ENCODE results near the gene ZNF90. TPM values are rescaled to one million over a fixed set of nuclear protein-coding genes. Genes with fewer than 3 reads are reported as not detected.
"Not testable (repeated sequence)": the region's sequence is repeated elsewhere in the genome, so short reads cannot be mapped to it uniquely, and the experiment has no call there.

The ZNF90 gene
- total RNA-seq, 1 donor from 2014 or later, result 51.2 TPM

DNA sequence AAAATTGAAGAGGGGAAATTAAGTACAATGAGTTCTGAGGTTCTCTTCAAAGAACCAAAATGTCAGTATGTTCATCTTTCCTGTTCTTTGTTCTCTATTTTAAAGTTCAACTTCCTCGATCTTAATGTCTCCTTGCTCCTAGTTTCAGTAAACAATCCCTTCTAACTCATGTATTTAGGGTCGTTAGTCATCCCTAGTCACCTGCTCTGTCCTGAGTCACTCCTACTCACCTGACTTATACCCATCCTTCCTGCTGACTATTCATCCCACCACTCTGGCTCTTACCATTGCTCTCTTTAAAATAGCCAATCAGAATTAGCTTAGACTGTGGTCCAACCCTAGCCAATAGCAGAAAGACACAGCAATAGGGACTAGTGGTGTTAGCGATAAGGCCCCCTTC lies 24.3 kb downstream of the ZNF90 start:
- Histone ChIP-seq H2AFZ (replicated peaks) (no peak overlapping the region), H3K9me3 (ENCODE audit: low read depth) (no peaks in the 10 kb centered on the region), H3K79me2 (ENCODE audit: low read depth) (peaks cover 93% of the 10 kb centered on the region), H3K4me3 (no peak overlapping the region), H3K4me1 (no peaks in the 10 kb centered on the region), H3F3A (ENCODE audit: low read depth) (peaks cover 12% of the 10 kb centered on the region), H3K36me3 (peaks cover 43% of the 10 kb centered on the region), H3K4me2 (no peak overlapping the region), H3K9ac (no peak overlapping the region), H4K20me1 (ENCODE audit: low read depth) (no peaks in the 10 kb centered on the region), H3K27me3 (no peaks in the 10 kb centered on the region), H3K27ac (no peak overlapping the region)
- no peaks in the 10 kb centered on the region for H3K4me1 Mint-ChIP-seq
- H3K4me3 Mint-ChIP-seq, result no peak overlapping the region
- H3K36me3 Mint-ChIP-seq, result peaks cover 81% of the 10 kb centered on the region
- peaks cover 2% of the 10 kb centered on the region for H3K27me3 Mint-ChIP-seq (ENCODE audit: insufficient read depth, low read depth)
- no peak overlapping the region for H3K27ac Mint-ChIP-seq
- TF ChIP-seq, protein P1, sequence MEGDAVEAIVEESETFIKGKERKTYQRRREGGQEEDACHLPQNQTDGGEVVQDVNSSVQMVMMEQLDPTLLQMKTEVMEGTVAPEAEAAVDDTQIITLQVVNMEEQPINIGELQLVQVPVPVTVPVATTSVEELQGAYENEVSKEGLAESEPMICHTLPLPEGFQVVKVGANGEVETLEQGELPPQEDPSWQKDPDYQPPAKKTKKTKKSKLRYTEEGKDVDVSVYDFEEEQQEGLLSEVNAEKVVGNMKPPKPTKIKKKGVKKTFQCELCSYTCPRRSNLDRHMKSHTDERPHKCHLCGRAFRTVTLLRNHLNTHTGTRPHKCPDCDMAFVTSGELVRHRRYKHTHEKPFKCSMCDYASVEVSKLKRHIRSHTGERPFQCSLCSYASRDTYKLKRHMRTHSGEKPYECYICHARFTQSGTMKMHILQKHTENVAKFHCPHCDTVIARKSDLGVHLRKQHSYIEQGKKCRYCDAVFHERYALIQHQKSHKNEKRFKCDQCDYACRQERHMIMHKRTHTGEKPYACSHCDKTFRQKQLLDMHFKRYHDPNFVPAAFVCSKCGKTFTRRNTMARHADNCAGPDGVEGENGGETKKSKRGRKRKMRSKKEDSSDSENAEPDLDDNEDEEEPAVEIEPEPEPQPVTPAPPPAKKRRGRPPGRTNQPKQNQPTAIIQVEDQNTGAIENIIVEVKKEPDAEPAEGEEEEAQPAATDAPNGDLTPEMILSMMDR (IDR thresholded peaks at IDR 0.05), result no peak
- no peak for TF ChIP-seq EZH2phosphoT487 (IDR thresholded peaks at IDR 0.05)
- TF ChIP-seq EZH2 (IDR thresholded peaks at IDR 0.05), result no peak
- no peak for DNase-seq (ENCODE audit: low spot score)
- peaks cover 74% of the 10 kb centered on the region for H3K9me3 Mint-ChIP-seq

DNA sequence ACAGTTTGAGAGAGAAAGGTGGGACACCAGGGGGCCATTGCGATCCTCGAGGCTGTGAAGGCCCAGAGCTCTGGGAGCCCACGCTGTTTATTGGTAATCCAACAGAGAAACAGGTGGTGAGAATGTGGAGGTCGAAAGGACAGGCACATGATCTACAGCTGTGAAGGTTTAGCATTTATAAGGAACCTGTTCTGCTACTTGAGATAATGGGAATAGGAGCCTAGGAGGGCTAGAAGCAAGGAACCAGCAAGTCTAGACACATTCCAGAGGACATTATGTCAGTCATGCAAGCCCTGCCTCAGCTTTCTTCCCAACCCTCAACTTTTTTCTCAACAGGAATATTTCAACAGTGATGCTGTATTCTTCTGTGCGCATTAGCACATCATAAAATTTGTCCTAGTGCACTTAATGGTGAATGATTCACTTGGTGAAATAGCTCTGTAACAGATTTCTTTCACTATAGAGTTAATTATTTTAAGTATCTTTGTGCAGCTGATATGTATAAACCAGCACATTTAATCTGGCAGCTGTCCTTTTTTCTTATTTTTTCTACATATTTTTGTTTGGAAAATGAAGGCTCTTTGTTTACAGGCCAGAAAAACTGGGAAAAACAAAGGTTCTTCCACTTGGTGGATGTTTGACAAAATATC lies 25.4 kb downstream of the ZNF90 start:
- DNase-seq (ENCODE audit: low spot score), result no peak
- TF ChIP-seq EZH2 (IDR thresholded peaks at IDR 0.05) (no peak), EZH2phosphoT487 (IDR thresholded peaks at IDR 0.05) (no peak)
- TF ChIP-seq, protein P1 (IDR thresholded peaks at IDR 0.05), result no peak
- H3K4me3 Mint-ChIP-seq, result no peak overlapping the region

DNA sequence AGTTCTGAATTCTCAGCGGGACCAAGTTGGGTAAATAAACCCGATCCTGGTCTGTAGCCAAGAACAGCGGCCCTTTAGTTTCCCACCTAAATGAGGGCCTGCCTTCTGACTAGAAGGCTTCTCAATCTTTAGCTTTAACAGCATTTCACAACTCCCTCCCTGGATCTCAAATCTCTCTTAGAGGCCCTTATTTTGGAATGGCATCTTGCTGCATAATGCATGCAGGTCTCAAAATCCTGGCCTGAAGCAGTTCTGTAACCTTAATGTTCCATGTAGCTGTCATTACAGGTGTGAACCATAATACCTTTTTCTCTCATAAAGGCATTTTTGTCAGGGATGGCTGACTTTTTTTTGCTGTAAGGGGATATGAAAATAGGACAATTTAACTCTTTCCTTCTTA lies 29.5 kb downstream of the ZNF90 start:
- Histone ChIP-seq H3K4me1 (no peaks in the 10 kb centered on the region), H3K27me3 (no peaks in the 10 kb centered on the region), H3K36me3 (peaks cover 66% of the 10 kb centered on the region), H3K4me2 (no peak overlapping the region), H3K9ac (no peak overlapping the region), H3F3A (ENCODE audit: low read depth) (peaks cover 3% of the 10 kb centered on the region), H3K79me2 (ENCODE audit: low read depth) (peaks cover 82% of the 10 kb centered on the region), H3K4me3 (no peak overlapping the region), H4K20me1 (ENCODE audit: low read depth) (no peaks in the 10 kb centered on the region), H3K9me3 (ENCODE audit: low read depth) (peaks cover 19% of the 10 kb centered on the region), H3K27ac (no peak overlapping the region), H2AFZ (replicated peaks) (no peak overlapping the region)
- peaks cover 61% of the 10 kb centered on the region for H3K9me3 Mint-ChIP-seq
- H3K27me3 Mint-ChIP-seq (ENCODE audit: insufficient read depth, low read depth), result no peaks in the 10 kb centered on the region
- TF ChIP-seq EZH2phosphoT487 (IDR thresholded peaks at IDR 0.05) (no peak), EZH2 (IDR thresholded peaks at IDR 0.05) (no peak)
- TF ChIP-seq, protein P1 (IDR thresholded peaks at IDR 0.05), result no peak
- H3K4me1 Mint-ChIP-seq, result no peaks in the 10 kb centered on the region
- H3K27ac Mint-ChIP-seq, result no peak overlapping the region
- no peak overlapping the region for H3K4me3 Mint-ChIP-seq
- H3K36me3 Mint-ChIP-seq, result peaks cover 58% of the 10 kb centered on the region
- DNase-seq (ENCODE audit: low spot score), result no peak

More for the DNA sequence above, 25.4 kb downstream of the ZNF90 start:
- no peak overlapping the region for H2AFZ ChIP-seq (replicated peaks)
- no peaks in the 10 kb centered on the region for H3K27me3 ChIP-seq
- H3K4me2 ChIP-seq, result no peak overlapping the region
- H3K36me3 Mint-ChIP-seq, result peaks cover 77% of the 10 kb centered on the region
- no peak overlapping the region for H3K27ac ChIP-seq
- H3K9ac ChIP-seq, result no peak overlapping the region
- H3K4me3 ChIP-seq, result no peak overlapping the region
- peaks cover 2% of the 10 kb centered on the region for H3K27me3 Mint-ChIP-seq (ENCODE audit: insufficient read depth, low read depth)
- peaks cover 12% of the 10 kb centered on the region for H3F3A ChIP-seq (ENCODE audit: low read depth)
- H3K4me1 ChIP-seq, result no peaks in the 10 kb centered on the region
- no peaks in the 10 kb centered on the region for H3K4me1 Mint-ChIP-seq
- peaks cover 43% of the 10 kb centered on the region for H3K36me3 ChIP-seq
- no peak overlapping the region for H3K27ac Mint-ChIP-seq
- no peaks in the 10 kb centered on the region for H3K9me3 ChIP-seq (ENCODE audit: low read depth)
- no peaks in the 10 kb centered on the region for H4K20me1 ChIP-seq (ENCODE audit: low read depth)
- peaks cover 77% of the 10 kb centered on the region for H3K9me3 Mint-ChIP-seq
- peaks cover 92% of the 10 kb centered on the region for H3K79me2 ChIP-seq (ENCODE audit: low read depth)

DNA sequence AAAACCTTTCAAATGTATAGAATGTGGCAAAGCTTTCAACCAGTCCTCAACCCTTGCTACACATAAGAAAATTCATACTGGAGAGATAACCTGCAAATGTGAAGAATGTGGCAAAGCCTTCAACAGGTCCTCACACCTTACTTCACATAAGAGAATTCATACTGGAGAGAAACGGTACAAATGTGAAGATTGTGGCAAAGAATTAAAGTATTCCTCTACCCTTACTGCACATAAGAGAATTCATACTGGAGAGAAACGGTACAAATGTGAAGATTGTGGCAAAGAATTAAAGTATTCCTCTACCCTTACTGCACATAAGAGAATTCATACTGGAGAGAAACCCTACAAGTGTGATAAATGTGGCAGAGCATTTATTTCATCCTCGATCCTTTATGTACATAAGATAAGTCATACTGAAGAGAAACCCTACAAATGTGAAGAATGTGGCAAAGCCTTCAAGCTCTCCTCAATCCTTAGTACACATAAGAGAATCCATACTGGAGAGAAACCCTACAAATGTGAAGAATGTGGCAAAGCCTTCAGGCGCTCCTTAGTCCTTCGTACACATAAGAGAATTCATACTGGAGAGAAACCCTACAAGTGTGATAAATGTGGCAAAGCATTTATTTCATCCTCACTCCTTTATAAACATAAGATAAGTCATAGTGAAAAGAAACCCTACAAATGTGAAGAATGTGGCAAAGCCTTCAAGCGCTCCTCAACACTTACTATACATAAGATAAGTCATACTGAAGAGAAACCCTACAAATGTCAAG lies 40.5 kb downstream of the ZNF90 start:
- H3K79me2 ChIP-seq (ENCODE audit: low read depth); H3K9ac ChIP-seq; H4K20me1 ChIP-seq (ENCODE audit: low read depth); H3K27me3 Mint-ChIP-seq (ENCODE audit: insufficient read depth, low read depth); H3K27me3 ChIP-seq; H3K4me1 Mint-ChIP-seq; H3K4me3 ChIP-seq; H3F3A ChIP-seq (ENCODE audit: low read depth); H2AFZ ChIP-seq (replicated peaks); H3K4me1 ChIP-seq; H3K27ac Mint-ChIP-seq; DNase-seq (ENCODE audit: low spot score); H3K4me3 Mint-ChIP-seq; H3K27ac ChIP-seq; H3K4me2 ChIP-seq: not testable (repeated sequence)
- H3K9me3 ChIP-seq (ENCODE audit: low read depth), result peaks cover 85% of the 10 kb centered on the region
- peaks cover 94% of the 10 kb centered on the region for H3K36me3 ChIP-seq
- peaks cover 60% of the 10 kb centered on the region for H3K36me3 Mint-ChIP-seq
- H3K9me3 Mint-ChIP-seq, result peaks cover 75% of the 10 kb centered on the region

Data from neural progenitor cell (in vitro differentiated cells).